Nephron progenitor cell (in vitro differentiated cells): ENCODE results near the gene POMGNT1.

Experiments
- DNase-seq: peaks from one replicate; pipeline ENCODE4 v3.0.0; 2021
- H3K27ac Mint-ChIP-seq: 2 replicates; pipeline ENCODE4 v1.8.0; 2021; ENCODE audit warnings: mild to moderate bottlenecking, moderate library complexity, mixed read lengths
- H3K27me3 Mint-ChIP-seq: 2 replicates; pipeline ENCODE4 v1.8.0; 2021; ENCODE audit warnings: mild to moderate bottlenecking, low read depth, mixed read lengths; ENCODE audit not compliant: poor library complexity
- H3K36me3 Mint-ChIP-seq: 2 replicates; pipeline ENCODE4 v1.8.0; 2021; ENCODE audit warnings: low read depth, mixed read lengths
- H3K4me1 Mint-ChIP-seq: 2 replicates; pipeline ENCODE4 v1.8.0; 2021; ENCODE audit warnings: mixed read lengths
- H3K4me3 Mint-ChIP-seq: 2 replicates; pipeline ENCODE4 v1.8.0; 2021; ENCODE audit warnings: mild to moderate bottlenecking, moderate library complexity, mixed read lengths
- H3K9me3 Mint-ChIP-seq: 2 replicates; pipeline ENCODE4 v1.8.0; 2021; ENCODE audit warnings: mild to moderate bottlenecking, moderate library complexity, mixed read lengths
- TF ChIP-seq, protein P1 (sequence below): fragments of 200-600 bp; sonication (generic); IDR thresholded peaks from 2 replicates; pipeline ENCODE4 v1.5.0; 2021; ENCODE audit warnings: antibody characterized with exemption

The POMGNT1 gene

DNA sequence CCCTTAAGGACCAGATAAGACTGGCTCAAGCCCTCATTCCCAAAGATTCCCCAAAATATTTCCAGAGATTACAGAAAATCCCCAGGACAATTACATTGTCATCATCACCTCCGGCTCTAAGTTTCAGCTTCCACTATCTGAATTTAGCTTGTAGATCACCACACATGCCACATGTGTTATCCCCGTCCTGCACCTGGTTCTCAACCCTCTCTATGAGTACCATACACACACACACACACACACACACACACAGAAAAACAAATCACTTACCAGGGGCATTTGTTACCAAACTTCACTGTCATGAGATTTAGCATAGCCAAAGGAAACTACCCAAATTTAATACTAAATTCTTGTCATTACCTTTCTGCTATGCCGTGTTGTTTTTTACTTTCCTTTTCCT lies 38.7 kb downstream of the POMGNT1 start:
- no peaks in the 10 kb centered on the region for H3K4me1 Mint-ChIP-seq
- H3K27me3 Mint-ChIP-seq: peaks cover 14% of the 10 kb centered on the region
- no peaks in the 10 kb centered on the region for H3K36me3 Mint-ChIP-seq
- no peak overlapping the region for H3K4me3 Mint-ChIP-seq
- no peaks in the 10 kb centered on the region for H3K9me3 Mint-ChIP-seq
- TF ChIP-seq, protein P1, sequence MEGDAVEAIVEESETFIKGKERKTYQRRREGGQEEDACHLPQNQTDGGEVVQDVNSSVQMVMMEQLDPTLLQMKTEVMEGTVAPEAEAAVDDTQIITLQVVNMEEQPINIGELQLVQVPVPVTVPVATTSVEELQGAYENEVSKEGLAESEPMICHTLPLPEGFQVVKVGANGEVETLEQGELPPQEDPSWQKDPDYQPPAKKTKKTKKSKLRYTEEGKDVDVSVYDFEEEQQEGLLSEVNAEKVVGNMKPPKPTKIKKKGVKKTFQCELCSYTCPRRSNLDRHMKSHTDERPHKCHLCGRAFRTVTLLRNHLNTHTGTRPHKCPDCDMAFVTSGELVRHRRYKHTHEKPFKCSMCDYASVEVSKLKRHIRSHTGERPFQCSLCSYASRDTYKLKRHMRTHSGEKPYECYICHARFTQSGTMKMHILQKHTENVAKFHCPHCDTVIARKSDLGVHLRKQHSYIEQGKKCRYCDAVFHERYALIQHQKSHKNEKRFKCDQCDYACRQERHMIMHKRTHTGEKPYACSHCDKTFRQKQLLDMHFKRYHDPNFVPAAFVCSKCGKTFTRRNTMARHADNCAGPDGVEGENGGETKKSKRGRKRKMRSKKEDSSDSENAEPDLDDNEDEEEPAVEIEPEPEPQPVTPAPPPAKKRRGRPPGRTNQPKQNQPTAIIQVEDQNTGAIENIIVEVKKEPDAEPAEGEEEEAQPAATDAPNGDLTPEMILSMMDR: no peak
- no peak overlapping the region for H3K27ac Mint-ChIP-seq
- no peak for DNase-seq

DNA sequence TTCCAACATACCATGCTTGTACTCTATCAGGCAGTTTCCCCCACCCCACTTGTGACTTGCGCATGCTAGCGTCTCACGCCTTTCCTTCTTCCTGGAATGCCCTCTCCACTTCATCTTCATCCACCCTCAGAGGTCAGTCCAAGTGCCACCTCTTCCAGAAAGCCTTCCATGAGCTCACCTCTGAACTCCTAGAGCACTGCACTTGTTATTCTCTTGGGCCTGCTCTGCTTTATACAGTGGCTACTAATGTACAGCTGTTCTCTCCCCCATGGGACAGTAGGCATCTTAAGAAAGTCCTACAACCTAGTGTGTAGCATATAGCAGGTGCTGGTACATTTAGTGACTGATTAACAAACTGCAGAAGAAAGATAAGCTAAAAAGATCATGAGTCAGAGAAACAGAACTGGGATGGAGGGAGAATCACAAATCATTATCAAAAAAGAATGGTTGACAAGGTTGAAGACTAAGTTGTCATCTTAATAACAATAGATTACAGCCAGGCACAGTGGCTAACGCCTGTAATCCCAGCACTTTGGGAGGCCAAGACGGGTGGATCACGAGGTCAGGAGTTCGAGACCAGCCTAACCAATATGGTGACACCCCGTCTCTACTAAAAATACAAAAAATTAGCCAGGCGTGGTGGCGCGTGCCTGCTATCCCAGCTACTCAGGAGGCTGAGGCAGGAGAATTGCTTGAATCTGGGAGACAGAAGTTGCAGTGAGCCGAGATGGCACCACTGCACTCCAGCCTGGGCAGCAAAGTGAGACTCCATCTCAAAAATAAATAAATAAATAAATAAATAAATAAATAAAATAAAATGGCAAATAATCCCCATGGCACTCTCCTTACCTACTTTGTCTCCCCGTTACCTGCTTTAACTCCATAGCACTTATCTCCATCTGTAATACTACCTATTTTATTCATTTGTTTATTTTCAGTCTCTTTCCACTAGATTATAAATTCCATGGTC lies 39.6 kb downstream of the POMGNT1 start:
- Mint-ChIP-seq H3K36me3 (no peaks in the 10 kb centered on the region), H3K4me3 (no peak overlapping the region), H3K9me3 (no peaks in the 10 kb centered on the region), H3K4me1 (no peaks in the 10 kb centered on the region), H3K27me3 (peaks cover 9% of the 10 kb centered on the region), H3K27ac (no peak overlapping the region)
- DNase-seq: no peak
- TF ChIP-seq, protein P1: no peak

- Mint-ChIP-seq H3K36me3 (no peaks in the 10 kb centered on the region), H3K4me1 (no peaks in the 10 kb centered on the region), H3K27me3 (peaks cover 8% of the 10 kb centered on the region), H3K4me3 (no peak overlapping the region), H3K27ac (no peak overlapping the region), H3K9me3 (no peaks in the 10 kb centered on the region)
- TF ChIP-seq, protein P1: no peak
- no peak for DNase-seq
Measured at GRCh38 chr1:46157916-46158311, 40.3 kb downstream of the POMGNT1 start.

- H3K27me3 Mint-ChIP-seq: peaks cover 5% of the 10 kb centered on the region
- H3K4me3 Mint-ChIP-seq: no peak overlapping the region
- H3K4me1 Mint-ChIP-seq: peaks cover under 1% of the 10 kb centered on the region
- no peak for DNase-seq
- H3K27ac Mint-ChIP-seq: no peak overlapping the region
- no peaks in the 10 kb centered on the region for H3K9me3 Mint-ChIP-seq
- no peaks in the 10 kb centered on the region for H3K36me3 Mint-ChIP-seq
- TF ChIP-seq, protein P1: no peak
Measured at GRCh38 chr1:46153732-46154131, 44.5 kb downstream of the POMGNT1 start.

- no peak for DNase-seq
- H3K36me3 Mint-ChIP-seq: no peaks in the 10 kb centered on the region
- H3K27me3 Mint-ChIP-seq: peaks cover 5% of the 10 kb centered on the region
- no peaks in the 10 kb centered on the region for H3K9me3 Mint-ChIP-seq
- TF ChIP-seq, protein P1: no peak
- no peak overlapping the region for H3K27ac Mint-ChIP-seq
- peaks cover 6% of the 10 kb centered on the region for H3K4me1 Mint-ChIP-seq
- no peak overlapping the region for H3K4me3 Mint-ChIP-seq
Measured at GRCh38 chr1:46153228-46153627, 45.0 kb downstream of the POMGNT1 start.

GRCh38 chr1:46152016-46152415 lies 46.2 kb downstream of the POMGNT1 start:
- Mint-ChIP-seq H3K9me3 (no peaks in the 10 kb centered on the region), H3K36me3 (no peaks in the 10 kb centered on the region), H3K27ac (no peak overlapping the region), H3K4me3 (no peak overlapping the region), H3K4me1 (peaks cover 7% of the 10 kb centered on the region), H3K27me3 (peaks cover 5% of the 10 kb centered on the region)
- DNase-seq: no peak
- TF ChIP-seq, protein P1: no peak
